ENCODE measurements around the gene KCNB1.
A peak's percentile ranks its signal among the peaks of the same experiment; 100 is the strongest.

The KCNB1 gene

GRCh38 chr20:49485563-49485962 lies 3.1 kb upstream of the KCNB1 start:
- no peak for TF ChIP-seq CTCF (IDR thresholded peaks at IDR 0.05; ENCODE audit: low read length, missing control alignments)
- H3K4me3 ChIP-seq (replicated peaks; ENCODE audit: low read depth, low read length) = no peak overlapping the region
- DNase-seq (ENCODE audit: low read depth) = no peak

- DNase-seq (ENCODE audit: low read depth) = peak; percentile 79
- peak overlapping the region; percentile 45 for H3K4me3 ChIP-seq (replicated peaks; ENCODE audit: low read depth, low read length)
- TF ChIP-seq CTCF (IDR thresholded peaks at IDR 0.05; ENCODE audit: low read length, missing control alignments) = peak; percentile 43
Observed at GRCh38 chr20:49484180-49485140, 2.0 kb upstream of the KCNB1 start.

GRCh38 chr20:49483696-49484123 lies 1.2 kb upstream of the KCNB1 start:
- H3K4me3 ChIP-seq (replicated peaks; ENCODE audit: low read depth, low read length) = no peak overlapping the region
- TF ChIP-seq CTCF (IDR thresholded peaks at IDR 0.05; ENCODE audit: low read length, missing control alignments) = no peak
- DNase-seq (ENCODE audit: low read depth) = no peak

GRCh38 chr20:49483018-49483695 lies 689 bp upstream of the KCNB1 start:
- TF ChIP-seq CTCF (IDR thresholded peaks at IDR 0.05; ENCODE audit: low read length, missing control alignments) = no peak
- DNase-seq (ENCODE audit: low read depth) = no peak
- no peak overlapping the region for H3K4me3 ChIP-seq (replicated peaks; ENCODE audit: low read depth, low read length)

GRCh38 chr20:49482173-49482572 lies 295 bp downstream of the KCNB1 start:
- no peak for TF ChIP-seq CTCF (IDR thresholded peaks at IDR 0.05; ENCODE audit: low read length, missing control alignments)
- DNase-seq (ENCODE audit: low read depth) = no peak

GRCh38 chr20:49481116-49481515 lies 1.4 kb downstream of the KCNB1 start:
- no peak overlapping the region for H3K4me3 ChIP-seq (replicated peaks; ENCODE audit: low read depth, low read length)
- no peak for DNase-seq (ENCODE audit: low read depth)
- no peak for TF ChIP-seq CTCF (IDR thresholded peaks at IDR 0.05; ENCODE audit: low read length, missing control alignments)

More at GRCh38 chr20:49482173-49482572, 295 bp downstream of the KCNB1 start:
- H3K4me3 ChIP-seq (replicated peaks; ENCODE audit: low read depth, low read length) = no peak overlapping the region

Data from fibroblast of pulmonary artery (primary cell).